Psoas muscle (tissue), 8 donors: ENCODE results near the gene PDE10A. TPM values are rescaled to one million over a fixed set of nuclear protein-coding genes. Genes with fewer than 3 reads are reported as not detected.

Source experiments
- ATAC-seq, 4 donors: fragments of 200-7000 bp; cut with Tn5 transposase; one replicate each; pipeline ENCODE4 v1.9.1; 2020; ENCODE audit warnings: moderate library complexity in 3 of 4, mild to moderate bottlenecking in 2 of 4
- DNase-seq, 2 donors: peaks; one replicate each; pipeline ENCODE4 v3.0.0-alpha.2; 2020
- H3K27ac ChIP-seq: fragments of 200-600 bp; one replicate; pipeline ENCODE4 v1.8.0; 2022
- H3K27me3 ChIP-seq, 3 donors: fragments of 200-600 bp in 1 of 3; one replicate each; pipeline versions ENCODE4 v1.6.1 to v1.8.0; 2013 to 2022; ENCODE audit warnings: low read length in 2 of 3, mild to moderate bottlenecking in 2 of 3, moderate library complexity in 1 of 3; ENCODE audit not compliant: insufficient read depth in 3 of 3
- H3K36me3 ChIP-seq, 2 donors: fragments of 200-600 bp in 1 of 2; one replicate each; pipeline versions ENCODE4 v1.6.1 to v1.8.0; 2013 to 2022; ENCODE audit warnings: low read depth in 1 of 2, mild to moderate bottlenecking in 1 of 2, moderate library complexity in 1 of 2; ENCODE audit not compliant: insufficient read depth in 1 of 2
- H3K4me1 ChIP-seq: fragments of 200-600 bp; one replicate; pipeline ENCODE4 v1.8.0; 2022
- H3K4me3 ChIP-seq: fragments of 200-600 bp; one replicate; pipeline ENCODE4 v1.8.0; 2022; ENCODE audit warnings: mild to moderate bottlenecking
- H3K9me3 ChIP-seq: fragments of 200-600 bp; one replicate; pipeline ENCODE4 v1.8.0; 2022
- WGBS, 3 donors: extraction: QIAGEN DNeasy Blood & Tissue Kit; methylation state at CpG; one replicate each; pipeline versions ENCODE4 v1.1.6 to v1.1.7; 2013; 5-methylcytosine and 5-hydroxymethylcytosine counted together
- intact Hi-C, 2 donors: fragments of 100-400 bp; cut with DNase I; formaldehyde crosslinking; loops; one replicate each; pipeline versions ENCODE4 v1.11.0 to v1.14.2; 2022
- polyA plus RNA-seq, 3 donors: library from polyadenylated mRNA; stranded (reverse); fragments of 200-250 nt; gene quantifications; one replicate each; pipeline ENCODE4 v1.2.3, GENCODE V29; 2013
- total RNA-seq, 4 donors: library from RNA; stranded (reverse); fragmentation: NEBNext Ultra II Directional in 2 of 4; extraction: Animal tissue kit (Norgen Biotek cat#: 25700) in 2 of 4; gene quantifications; one replicate each; pipeline versions ENCODE4 v1.2.1 to v1.2.4, GENCODE V29; 2021 to 2023
- TF ChIP-seq, protein P1 (sequence below): fragments of 200-600 bp; IDR thresholded peaks from one replicate; pipeline ENCODE4 v1.8.0; 2022; ENCODE audit warnings: antibody characterized with exemption
- donor health status: healthy with polysubstance abuse.
- donor health status: DM: no; HTN: no; CAD: no; lungs with moderate emphysema.
- donor health status: Bipolar disorder and iron deficiency.
- donor health status: healthy.
- donor health status: DM: yes; HTN: yes; CAD: no.
- donor health status: DM: no; HTN: no; CAD: no.
- donor health status: DM: no; HTN: no; CAD: no.
- donor health status: DM: yes; HTN: yes; CAD: no.

The PDE10A gene
- total and polyA plus RNA-seq, 7 donors, result 0.74 to 3.6 (median 1.1) TPM

DNA sequence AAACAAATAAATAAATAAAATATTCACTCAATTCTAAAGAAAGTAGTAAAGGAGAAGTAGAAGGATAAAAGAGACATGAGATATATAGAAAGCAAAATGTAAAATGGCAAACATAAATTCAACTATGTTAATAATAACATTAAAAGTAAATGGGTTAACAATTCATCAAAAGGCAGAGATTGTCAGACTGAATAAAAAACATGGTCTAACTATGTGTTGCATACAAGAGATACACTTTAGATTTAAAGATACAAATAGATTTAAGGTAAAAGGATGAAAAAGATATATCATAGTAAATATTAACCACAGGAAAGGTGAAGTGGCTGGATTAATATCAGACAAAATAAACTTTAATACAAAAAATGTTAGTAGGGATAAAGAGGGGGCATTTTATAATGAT lies 35.8 kb upstream of the PDE10A start:
- Histone ChIP-seq H3K9me3 (peaks cover 3% of the 10 kb centered on the region), H3K27ac (no peak overlapping the region), H3K4me3 (no peak overlapping the region), H3K36me3 (no peaks in the 10 kb centered on the region), H3K4me1 (no peaks in the 10 kb centered on the region), H3K27me3 (no peaks in the 10 kb centered on the region)
- DNase-seq (no peak), ATAC-seq (no peak)
- intact Hi-C loops, result no loop called here
- TF ChIP-seq, protein P1, sequence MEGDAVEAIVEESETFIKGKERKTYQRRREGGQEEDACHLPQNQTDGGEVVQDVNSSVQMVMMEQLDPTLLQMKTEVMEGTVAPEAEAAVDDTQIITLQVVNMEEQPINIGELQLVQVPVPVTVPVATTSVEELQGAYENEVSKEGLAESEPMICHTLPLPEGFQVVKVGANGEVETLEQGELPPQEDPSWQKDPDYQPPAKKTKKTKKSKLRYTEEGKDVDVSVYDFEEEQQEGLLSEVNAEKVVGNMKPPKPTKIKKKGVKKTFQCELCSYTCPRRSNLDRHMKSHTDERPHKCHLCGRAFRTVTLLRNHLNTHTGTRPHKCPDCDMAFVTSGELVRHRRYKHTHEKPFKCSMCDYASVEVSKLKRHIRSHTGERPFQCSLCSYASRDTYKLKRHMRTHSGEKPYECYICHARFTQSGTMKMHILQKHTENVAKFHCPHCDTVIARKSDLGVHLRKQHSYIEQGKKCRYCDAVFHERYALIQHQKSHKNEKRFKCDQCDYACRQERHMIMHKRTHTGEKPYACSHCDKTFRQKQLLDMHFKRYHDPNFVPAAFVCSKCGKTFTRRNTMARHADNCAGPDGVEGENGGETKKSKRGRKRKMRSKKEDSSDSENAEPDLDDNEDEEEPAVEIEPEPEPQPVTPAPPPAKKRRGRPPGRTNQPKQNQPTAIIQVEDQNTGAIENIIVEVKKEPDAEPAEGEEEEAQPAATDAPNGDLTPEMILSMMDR, result no peak

DNA sequence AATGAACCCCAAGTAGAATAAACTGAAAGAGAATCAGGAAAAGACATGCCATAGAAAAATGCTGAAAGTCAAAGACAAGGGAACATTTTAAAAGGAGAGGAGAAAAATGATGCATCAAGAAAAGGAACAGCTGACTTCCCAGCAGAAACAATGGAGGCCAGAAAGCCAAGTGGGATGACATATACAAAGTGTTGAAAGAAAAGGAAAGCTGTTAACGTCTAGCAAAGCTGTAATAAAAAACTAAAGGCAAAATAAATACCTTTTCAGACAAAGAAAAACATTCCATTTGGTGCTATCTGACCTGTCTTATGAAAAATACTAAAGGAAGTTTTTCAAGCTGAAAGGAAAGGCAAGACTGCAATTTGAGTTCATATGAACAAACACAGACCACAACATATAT lies 34.1 kb upstream of the PDE10A start:
- ATAC-seq, result no peak
- WGBS, 3 donors, result 22 to 37% (median 36%) methylated on average over 1 of the region's 1 CpG

DNA sequence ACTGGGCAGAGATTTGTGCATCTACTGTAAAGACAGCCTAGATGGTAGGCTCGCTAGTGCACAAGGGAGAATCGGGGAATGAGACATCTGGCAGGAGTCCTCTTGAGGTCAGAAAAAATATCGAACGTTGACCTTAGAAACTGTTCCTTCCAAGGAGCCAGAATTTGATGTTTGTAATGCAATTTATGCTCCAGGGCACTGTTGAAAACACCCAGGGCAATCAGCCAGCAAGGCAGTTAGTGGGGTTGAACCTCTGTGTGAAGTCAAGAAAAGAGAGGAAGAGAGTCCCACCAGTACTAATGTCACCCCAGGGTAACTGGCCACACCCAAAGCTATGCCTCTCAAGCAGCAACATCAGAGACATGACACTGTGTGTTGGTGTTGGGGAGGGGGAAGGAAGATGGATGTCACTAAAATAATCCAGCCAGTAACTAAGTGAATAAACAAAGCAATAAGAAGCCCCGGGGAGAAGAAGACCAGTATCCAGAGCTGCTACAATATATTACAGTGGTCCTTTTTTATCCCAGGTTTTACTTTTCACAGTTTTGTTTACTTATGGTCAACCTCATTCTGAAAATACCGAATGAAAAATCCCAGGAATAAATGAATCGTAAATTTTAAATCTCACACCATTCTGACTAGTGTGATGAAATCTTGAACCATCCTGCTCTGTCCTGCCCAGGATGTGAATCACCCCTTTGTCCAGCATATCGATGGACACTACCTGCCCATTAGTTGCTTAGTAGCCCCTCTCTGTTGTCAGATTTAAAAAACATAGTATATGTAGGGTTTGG lies 32.9 kb upstream of the PDE10A start:
- H3K4me1 ChIP-seq, result no peaks in the 10 kb centered on the region
- DNase-seq (no peak), ATAC-seq (no peak)
- no peak overlapping the region for H3K27ac ChIP-seq
- no peaks in the 10 kb centered on the region for H3K36me3 ChIP-seq
- H3K9me3 ChIP-seq, result peaks cover 3% of the 10 kb centered on the region
- H3K4me3 ChIP-seq, result no peak overlapping the region
- TF ChIP-seq, protein P1, result no peak
- WGBS, 3 donors, result 65 to 72% (median 68%) methylated on average over 8 of the region's 8 CpGs
- H3K27me3 ChIP-seq, result no peaks in the 10 kb centered on the region
- intact Hi-C loops, result no loop called here

More for the DNA sequence above, 34.1 kb upstream of the PDE10A start:
- Histone ChIP-seq H3K27ac (no peak overlapping the region), H3K4me3 (no peak overlapping the region), H3K36me3 (no peaks in the 10 kb centered on the region), H3K27me3 (no peaks in the 10 kb centered on the region), H3K4me1 (no peaks in the 10 kb centered on the region), H3K9me3 (peaks cover 3% of the 10 kb centered on the region)
- TF ChIP-seq, protein P1, result no peak
- intact Hi-C loops, result no loop called here
- DNase-seq, result no peak

DNA sequence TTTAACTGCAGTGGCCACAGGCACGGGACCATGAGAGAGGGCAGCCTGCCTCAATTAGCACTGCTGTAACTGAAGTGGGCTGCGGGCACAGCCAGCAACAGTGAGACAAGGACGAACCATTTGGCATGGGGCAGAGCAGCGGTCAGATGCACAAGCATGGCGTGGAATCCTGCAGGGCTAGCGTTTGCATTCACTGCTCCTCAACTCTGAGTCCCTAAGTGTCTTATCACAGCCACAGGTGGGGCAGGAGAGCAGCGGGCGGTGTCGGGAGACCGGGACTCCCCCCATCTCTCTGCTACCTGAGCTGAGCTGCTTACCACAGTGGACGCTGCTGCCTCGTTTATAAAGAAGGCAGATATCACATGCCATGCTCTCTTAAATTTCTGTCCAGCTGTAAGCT lies 31.3 kb upstream of the PDE10A start:
- no peaks in the 10 kb centered on the region for H3K9me3 ChIP-seq
- DNase-seq (no peak), ATAC-seq (no peak)
- H3K36me3 ChIP-seq, result no peaks in the 10 kb centered on the region
- H3K27ac ChIP-seq, result no peak overlapping the region
- WGBS, 3 donors, result 44 to 59% (median 48%) methylated on average over 12 of the region's 12 CpGs
- TF ChIP-seq, protein P1, result no peak
- H3K4me3 ChIP-seq, result no peak overlapping the region
- intact Hi-C loops, result no loop called here
- no peaks in the 10 kb centered on the region for H3K4me1 ChIP-seq
- peaks cover 0 to 6% (median 0%) of the 10 kb centered on the region in 3 donors for H3K27me3 ChIP-seq
